HG03095 (cell line): Measurements from ENCODE around the gene RASGEF1C.
"Not testable (repeated sequence)": the region's sequence is repeated elsewhere in the genome, so short reads cannot be mapped to it uniquely, and the experiment has no call there.

Experiments
- ATAC-seq: cut with Tn5 transposase; IDR thresholded peaks from one replicate; pipeline ENCODE4 v1.9.1; 2021; ENCODE audit warnings: moderate library complexity; ENCODE audit not compliant: unreplicated experiment

The RASGEF1C gene

GRCh38 chr5:180104168-180104530, 104.9 kb downstream of the RASGEF1C start:
- ATAC-seq, result no peak

GRCh38 chr5:180103487-180104167, 105.4 kb downstream of the RASGEF1C start:
- ATAC-seq, result no peak

- no peak for ATAC-seq
Observed at GRCh38 chr5:180102636-180103035, 106.4 kb downstream of the RASGEF1C start.

- no peak for ATAC-seq
Observed at GRCh38 chr5:180101451-180102105, 107.4 kb downstream of the RASGEF1C start.

- no peak for ATAC-seq
Observed at GRCh38 chr5:180100621-180101450, 108.2 kb downstream of the RASGEF1C start.

- ATAC-seq, result no peak
Observed at GRCh38 chr5:180099733-180100611, 109.0 kb downstream of the RASGEF1C start.

GRCh38 chr5:180098991-180099732, 109.8 kb downstream of the RASGEF1C start:
- ATAC-seq, result no peak

GRCh38 chr5:180098526-180098925, 110.5 kb downstream of the RASGEF1C start:
- ATAC-seq, result no peak

- ATAC-seq, result no peak
Observed at GRCh38 chr5:180097926-180098325, 111.1 kb downstream of the RASGEF1C start.

- no peak for ATAC-seq
Observed at GRCh38 chr5:180097163-180097894, 111.7 kb downstream of the RASGEF1C start.

GRCh38 chr5:180096616-180097015, 112.4 kb downstream of the RASGEF1C start:
- ATAC-seq, result no peak

GRCh38 chr5:180095545-180095944, 113.5 kb downstream of the RASGEF1C start:
- no peak for ATAC-seq

GRCh38 chr5:180093651-180094382, 115.2 kb downstream of the RASGEF1C start:
- no peak for ATAC-seq

- no peak for ATAC-seq
Observed at GRCh38 chr5:180093241-180093640, 115.8 kb downstream of the RASGEF1C start.

GRCh38 chr5:180090769-180091546, 118.1 kb downstream of the RASGEF1C start:
- no peak for ATAC-seq

- ATAC-seq, result no peak
Observed at GRCh38 chr5:180090098-180090768, 118.8 kb downstream of the RASGEF1C start.

GRCh38 chr5:180089628-180090027, 119.4 kb downstream of the RASGEF1C start:
- not testable (repeated sequence) for ATAC-seq
